Right atrium auricular region (tissue), 2 donors: ENCODE data around the gene SETBP1. TPM values are rescaled to one million over a fixed set of nuclear protein-coding genes. Genes with fewer than 3 reads are reported as not detected.

ENCODE experiments used
- DNase-seq: peaks from one replicate; pipeline ENCODE4 v3.0.0-alpha.2; 2019; ENCODE audit warnings: low spot score
- H3K27ac ChIP-seq, 2 donors: fragments of 200-600 bp; sonication (generic); 1 replicate in 1 of 2; 2 replicates in 1 of 2; pipeline ENCODE4 v1.5.1; 2016 to 2019
- H3K27me3 ChIP-seq, 2 donors: fragments of 200-600 bp; sonication (generic); one replicate each; pipeline versions ENCODE4 v1.5.1 to v1.6.0; 2017 to 2019
- H3K36me3 ChIP-seq: fragments of 200-600 bp; sonication (generic); one replicate; pipeline ENCODE4 v1.5.1; 2016
- H3K4me1 ChIP-seq, 2 donors: fragments of 200-600 bp; sonication (generic); one replicate each; pipeline versions ENCODE4 v1.5.1 to v1.6.0; 2017 to 2019
- H3K4me3 ChIP-seq, 2 donors: fragments of 200-600 bp; sonication (generic); 1 replicate in 1 of 2; 2 replicates in 1 of 2; pipeline ENCODE4 v1.5.1; 2017 to 2019; ENCODE audit warnings: mild to moderate bottlenecking in 1 of 2, moderate library complexity in 1 of 2
- H3K9me3 ChIP-seq, 2 donors: fragments of 200-600 bp; sonication (generic); one replicate each; pipeline ENCODE4 v1.5.1; 2019
- CTCF ChIP-seq, 2 donors: fragments of 200-600 bp; sonication (generic); IDR thresholded peaks; one replicate each; pipeline ENCODE4 v1.5.1; 2019; ENCODE audit warnings: antibody characterized with exemption in 2 of 2
- total RNA-seq, 2 donors: library from RNA; depleted of rRNA; stranded (reverse); fragments of >200 nt; gene quantifications; one replicate each; pipeline ENCODE4 v1.1.0, GENCODE V29; 2016

SETBP1 gene
- total RNA-seq, 2 donors from 2014 or later: 7.8 to 13.4 TPM

GRCh38 chr18:44673256-44673880 lies 7.3 kb upstream of the SETBP1 start:
- no peaks in the 10 kb centered on the region for H3K4me1 ChIP-seq
- no peaks in the 10 kb centered on the region for H3K9me3 ChIP-seq
- no peak overlapping the region for H3K27ac ChIP-seq
- H3K27me3 ChIP-seq: no peaks in the 10 kb centered on the region
- TF ChIP-seq CTCF (IDR thresholded peaks at IDR 0.05): no peak
- no peak overlapping the region for H3K4me3 ChIP-seq
- H3K36me3 ChIP-seq: no peaks in the 10 kb centered on the region
- no peak for DNase-seq

- H3K27ac ChIP-seq: no peak overlapping the region
- H3K4me3 ChIP-seq: no peak overlapping the region
- H3K27me3 ChIP-seq: no peaks in the 10 kb centered on the region
- H3K9me3 ChIP-seq: no peaks in the 10 kb centered on the region
- H3K36me3 ChIP-seq: no peaks in the 10 kb centered on the region
- no peak for DNase-seq
- H3K4me1 ChIP-seq: peaks cover 0 to 12% of the 10 kb centered on the region in 2 donors
- TF ChIP-seq CTCF (IDR thresholded peaks at IDR 0.05): no peak
Observed at GRCh38 chr18:44677933-44678332, 2.8 kb upstream of the SETBP1 start.

GRCh38 chr18:44678725-44679055 lies 2.0 kb upstream of the SETBP1 start:
- peak overlapping the region; percentile 87 to 90 for H3K27ac ChIP-seq
- H3K27me3 ChIP-seq: no peaks in the 10 kb centered on the region
- DNase-seq: no peak
- H3K9me3 ChIP-seq: no peaks in the 10 kb centered on the region
- no peak for TF ChIP-seq CTCF (IDR thresholded peaks at IDR 0.05)
- peaks cover 0 to 17% of the 10 kb centered on the region in 2 donors for H3K4me1 ChIP-seq
- peak overlapping the region; percentile 73 to 79 for H3K4me3 ChIP-seq
- H3K36me3 ChIP-seq: no peaks in the 10 kb centered on the region

- Histone ChIP-seq H3K27ac (peak overlapping the region; percentile 87 to 90), H3K36me3 (no peaks in the 10 kb centered on the region), H3K4me1 (peaks cover 0 to 17% of the 10 kb centered on the region in 2 donors), H3K9me3 (no peaks in the 10 kb centered on the region), H3K4me3 (peak overlapping the region; percentile 73 to 79), H3K27me3 (no peaks in the 10 kb centered on the region)
- peak; percentile 92 for DNase-seq
- peak; percentile 54 to 81 for TF ChIP-seq CTCF (IDR thresholded peaks at IDR 0.05)
Observed at GRCh38 chr18:44679056-44679913, 1.4 kb upstream of the SETBP1 start.

- peak overlapping the region; percentile 73 to 79 for H3K4me3 ChIP-seq
- no peaks in the 10 kb centered on the region for H3K9me3 ChIP-seq
Observed at GRCh38 chr18:44679914-44680272, 795 bp upstream of the SETBP1 start.

More at GRCh38 chr18:44679914-44680272, 795 bp upstream of the SETBP1 start:
- no peaks in the 10 kb centered on the region for H3K27me3 ChIP-seq
- H3K36me3 ChIP-seq: no peaks in the 10 kb centered on the region
- peak; percentile 61 for DNase-seq
- no peak for TF ChIP-seq CTCF (IDR thresholded peaks at IDR 0.05)
- peak overlapping the region; percentile 80 to 87 for H3K27ac ChIP-seq
- peaks cover 0 to 19% of the 10 kb centered on the region in 2 donors for H3K4me1 ChIP-seq
